Progenitor cell of endocrine pancreas (in vitro differentiated cells): ENCODE results near the gene LMOD3. TPM values are rescaled to one million over a fixed set of nuclear protein-coding genes. Genes with fewer than 3 reads are reported as not detected.

Source experiments
- DNase-seq: peaks from one replicate; pipeline ENCODE4 v3.0.0; 2021; ENCODE audit warnings: low spot score; ENCODE audit not compliant: unreplicated experiment
- H3K27ac Mint-ChIP-seq: 2 replicates; pipeline ENCODE4 v1.8.0; 2021; ENCODE audit warnings: mild to moderate bottlenecking, moderate library complexity, mixed read lengths
- H3K27me3 Mint-ChIP-seq: 2 replicates; pipeline ENCODE4 v1.8.0; 2021; ENCODE audit warnings: mixed read lengths
- H3K36me3 Mint-ChIP-seq: 2 replicates; pipeline ENCODE4 v1.8.0; 2022; ENCODE audit warnings: mixed read lengths; ENCODE audit not compliant: insufficient read depth
- H3K4me1 Mint-ChIP-seq: 2 replicates; pipeline ENCODE4 v1.8.0; 2021; ENCODE audit warnings: low read depth, mixed read lengths
- H3K4me3 Mint-ChIP-seq: 2 replicates; pipeline ENCODE4 v1.8.0; 2021; ENCODE audit warnings: low read depth, mild to moderate bottlenecking, moderate library complexity, mixed read lengths
- H3K9me3 Mint-ChIP-seq: 2 replicates; pipeline ENCODE4 v1.8.0; 2021; ENCODE audit warnings: low read depth, mixed read lengths
- CTCF ChIP-seq: fragments of 200-600 bp; sonication (generic); IDR thresholded peaks from one replicate; pipeline ENCODE4 v1.5.0; 2021; ENCODE audit warnings: antibody characterized with exemption, mild to moderate bottlenecking; ENCODE audit not compliant: unreplicated experiment
- total RNA-seq: library from RNA; stranded (reverse); gene quantifications from 2 replicates; pipeline ENCODE4 v1.2.1, GENCODE V29; 2021

Gene LMOD3
- total RNA-seq, 1 donor from 2014 or later: not detected

DNA sequence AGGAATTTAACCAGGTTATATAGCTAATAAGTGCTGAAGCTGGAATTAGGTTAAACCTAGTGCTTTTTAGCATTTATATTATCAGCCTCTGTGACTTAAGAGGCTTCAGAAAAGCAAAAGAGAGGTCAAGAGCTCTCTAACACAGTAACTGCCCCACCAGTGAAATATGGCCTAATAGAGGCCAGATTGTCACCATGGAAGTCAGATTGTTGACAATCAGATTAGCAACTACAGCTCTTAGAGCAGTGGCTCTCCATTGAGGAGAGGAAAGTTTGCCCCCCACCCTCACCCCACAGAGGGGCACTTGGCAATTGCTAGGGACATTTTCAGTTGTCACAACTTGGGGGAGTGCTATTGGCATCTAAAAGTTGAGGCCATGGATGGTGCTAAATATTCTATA lies 23.3 kb upstream of the LMOD3 start:
- Mint-ChIP-seq H3K4me3 (no peak overlapping the region), H3K4me1 (peaks cover 20% of the 10 kb centered on the region), H3K27me3 (no peaks in the 10 kb centered on the region), H3K9me3 (no peaks in the 10 kb centered on the region), H3K36me3 (no peaks in the 10 kb centered on the region), H3K27ac (no peak overlapping the region)
- TF ChIP-seq CTCF: no peak
- no peak for DNase-seq

- no peaks in the 10 kb centered on the region for H3K9me3 Mint-ChIP-seq
- no peaks in the 10 kb centered on the region for H3K36me3 Mint-ChIP-seq
- no peaks in the 10 kb centered on the region for H3K27me3 Mint-ChIP-seq
- H3K4me1 Mint-ChIP-seq: peaks cover 20% of the 10 kb centered on the region
- no peak overlapping the region for H3K4me3 Mint-ChIP-seq
- no peak overlapping the region for H3K27ac Mint-ChIP-seq
- no peak for TF ChIP-seq CTCF
- no peak for DNase-seq
Observed at GRCh38 chr3:69144631-69145245, 22.3 kb upstream of the LMOD3 start.

GRCh38 chr3:69143612-69144011 lies 21.2 kb upstream of the LMOD3 start:
- no peaks in the 10 kb centered on the region for H3K9me3 Mint-ChIP-seq
- H3K36me3 Mint-ChIP-seq: no peaks in the 10 kb centered on the region
- no peak for DNase-seq
- peaks cover 20% of the 10 kb centered on the region for H3K4me1 Mint-ChIP-seq
- no peaks in the 10 kb centered on the region for H3K27me3 Mint-ChIP-seq
- no peak for TF ChIP-seq CTCF
- H3K27ac Mint-ChIP-seq: no peak overlapping the region
- H3K4me3 Mint-ChIP-seq: no peak overlapping the region

DNA sequence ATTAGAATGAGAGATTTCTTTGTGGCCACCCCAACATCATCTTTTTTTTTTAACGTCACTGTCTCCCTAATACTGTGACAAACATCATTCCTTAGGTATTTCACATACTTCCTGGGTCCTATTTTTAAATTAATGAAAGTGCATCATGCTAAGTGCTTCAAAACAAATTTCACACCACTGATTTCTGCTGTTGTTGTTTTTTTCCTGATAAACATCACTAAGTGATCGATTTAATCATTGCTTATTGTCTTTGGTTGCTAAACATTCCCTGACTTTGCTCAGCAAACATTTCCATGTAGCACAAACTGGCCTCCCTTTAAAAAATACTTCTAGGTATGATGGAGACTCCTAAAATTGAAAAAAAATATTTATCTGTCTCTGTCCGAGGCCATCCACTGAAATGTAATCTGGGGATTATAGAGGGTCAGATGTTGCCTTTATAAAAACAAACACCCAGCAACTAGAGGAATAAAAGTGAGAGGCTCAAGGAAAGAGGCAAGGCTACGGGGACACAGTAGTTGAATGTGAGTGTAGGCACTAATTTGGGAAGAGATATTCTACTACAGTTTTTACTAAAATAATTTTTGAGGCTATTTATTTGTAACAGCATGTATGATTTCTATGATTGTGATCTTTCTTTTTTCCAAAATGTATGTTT lies 20.5 kb upstream of the LMOD3 start:
- Mint-ChIP-seq H3K4me3 (no peak overlapping the region), H3K27me3 (no peaks in the 10 kb centered on the region)
- DNase-seq: no peak

GRCh38 chr3:69142090-69142489 lies 19.7 kb upstream of the LMOD3 start:
- Mint-ChIP-seq H3K4me3 (no peak overlapping the region), H3K27me3 (no peaks in the 10 kb centered on the region)

More for the DNA sequence above, 20.5 kb upstream of the LMOD3 start:
- peaks cover 20% of the 10 kb centered on the region for H3K4me1 Mint-ChIP-seq
- no peak overlapping the region for H3K27ac Mint-ChIP-seq
- H3K36me3 Mint-ChIP-seq: no peaks in the 10 kb centered on the region
- no peaks in the 10 kb centered on the region for H3K9me3 Mint-ChIP-seq
- TF ChIP-seq CTCF: no peak

More at GRCh38 chr3:69142090-69142489, 19.7 kb upstream of the LMOD3 start:
- Mint-ChIP-seq H3K9me3 (no peaks in the 10 kb centered on the region), H3K27ac (no peak overlapping the region), H3K4me1 (peaks cover 20% of the 10 kb centered on the region), H3K36me3 (no peaks in the 10 kb centered on the region)
- no peak for DNase-seq
- TF ChIP-seq CTCF: no peak
